Measurements from ENCODE around the gene LCA5L. TPM values are rescaled to one million over a fixed set of nuclear protein-coding genes. Genes with fewer than 3 reads are reported as not detected.

Gene LCA5L
- total and polyA plus RNA-seq, 2 experiments from 2014 or later: 0.69 to 1.4 TPM

DNA sequence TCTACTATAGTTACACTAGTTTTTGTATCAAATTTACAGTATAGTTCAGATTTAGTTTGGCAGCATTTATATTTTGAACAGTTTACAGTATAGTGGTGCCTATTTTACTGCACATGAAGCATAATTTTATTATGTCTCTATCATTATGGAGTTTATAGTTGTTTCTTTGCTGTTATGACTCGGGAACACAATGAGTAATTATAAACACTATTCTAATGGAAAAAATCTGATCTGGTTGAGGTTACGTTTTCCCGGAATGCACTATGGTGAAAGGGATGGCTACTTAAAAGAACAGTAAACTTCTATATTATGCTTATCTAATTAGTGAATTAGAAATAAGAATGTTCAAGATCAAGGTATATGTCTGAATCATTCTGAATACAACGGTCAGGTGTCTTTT is 10.6 kb downstream of the LCA5L start (continued):
- TF ChIP-seq ZNF114 (CRISPR knock-in tag; IDR thresholded peaks at IDR 0.05) (no peak), ETS1 (IDR thresholded peaks at IDR 0.05) (no peak), NANOG (IDR thresholded peaks at IDR 0.05; ENCODE audit: borderline replicate concordance) (no peak), EZH2phosphoT487 (IDR thresholded peaks at IDR 0.05; ENCODE audit: unreplicated experiment) (no peak), JUNB (IDR thresholded peaks at IDR 0.05; ENCODE audit: unreplicated experiment) (no peak), POLR2AphosphoS5 (IDR thresholded peaks at IDR 0.05; ENCODE audit: low read depth) (no peak), REST (IDR thresholded peaks at IDR 0.05; ENCODE audit: unreplicated experiment) (no peak), STAT1 (IDR thresholded peaks at IDR 0.05; ENCODE audit: unreplicated experiment) (no peak)

DNA sequence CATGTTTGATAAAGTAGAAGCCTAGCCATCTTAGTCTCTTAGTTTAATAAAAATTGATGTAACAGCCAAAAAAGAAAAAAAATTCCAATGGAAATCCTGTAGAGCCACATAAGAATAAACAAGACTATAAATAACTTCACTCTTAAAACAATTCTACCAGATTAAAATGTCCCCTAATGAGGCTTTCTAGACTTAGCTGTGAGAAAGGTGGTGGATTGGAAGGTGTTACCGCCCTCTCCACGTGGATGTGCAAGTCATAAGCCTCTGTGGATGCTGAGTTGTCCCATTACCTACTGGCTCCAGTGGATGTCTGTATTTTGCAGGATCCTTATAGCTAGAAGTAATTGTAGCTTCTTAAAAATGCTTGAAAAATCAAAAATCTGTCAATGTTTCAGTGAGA is 14.6 kb downstream of the LCA5L start:
- no peak for DNase-seq (ENCODE audit: low spot score)
- Histone ChIP-seq H4K20me1 (replicated peaks; ENCODE audit: insufficient read depth) (no peaks in the 10 kb centered on the region), H3K27ac (ENCODE audit: low read depth) (no peak overlapping the region), H3K9me2 (ENCODE audit: insufficient read depth) (no peaks in the 10 kb centered on the region), H3F3A (replicated peaks; ENCODE audit: low read depth) (no peaks in the 10 kb centered on the region), H3K36me3 (ENCODE audit: insufficient read depth) (no peaks in the 10 kb centered on the region), H3K4me1 (ENCODE audit: insufficient read depth) (peaks cover 10% of the 10 kb centered on the region; the same call in 1 of the 2 replicates), H3K4me2 (no peak overlapping the region), H3K27me3 (ENCODE audit: insufficient read depth) (no peaks in the 10 kb centered on the region), H3K79me2 (replicated peaks; ENCODE audit: insufficient read depth) (no peaks in the 10 kb centered on the region), H2AFZ (no peak overlapping the region), H3K4me3 (no peak overlapping the region)
- no peaks in the 10 kb centered on the region for H3K27me3 Mint-ChIP-seq (ENCODE audit: insufficient read depth, low read depth, poor library complexity)
- no peak for ATAC-seq
- H3K27ac Mint-ChIP-seq: no peak overlapping the region
- H3K9me3 Mint-ChIP-seq: no peaks in the 10 kb centered on the region
- H3K4me3 Mint-ChIP-seq: no peak overlapping the region
- H3K4me1 Mint-ChIP-seq: peaks cover 13% of the 10 kb centered on the region
- no peaks in the 10 kb centered on the region for H3K36me3 Mint-ChIP-seq (ENCODE audit: low read depth)
- TF ChIP-seq EZH2 (IDR thresholded peaks at IDR 0.05; ENCODE audit: low read depth, unreplicated experiment) (no peak), ZNF331 (CRISPR knock-in tag; IDR thresholded peaks at IDR 0.05; ENCODE audit: low read depth) (no peak), NANOG (IDR thresholded peaks at IDR 0.05; ENCODE audit: borderline replicate concordance) (no peak), CTCF (conservative IDR thresholded peaks at IDR 0.05; ENCODE audit: low read depth in 2 of 2) (no peak)
- TF ChIP-seq, protein P1, sequence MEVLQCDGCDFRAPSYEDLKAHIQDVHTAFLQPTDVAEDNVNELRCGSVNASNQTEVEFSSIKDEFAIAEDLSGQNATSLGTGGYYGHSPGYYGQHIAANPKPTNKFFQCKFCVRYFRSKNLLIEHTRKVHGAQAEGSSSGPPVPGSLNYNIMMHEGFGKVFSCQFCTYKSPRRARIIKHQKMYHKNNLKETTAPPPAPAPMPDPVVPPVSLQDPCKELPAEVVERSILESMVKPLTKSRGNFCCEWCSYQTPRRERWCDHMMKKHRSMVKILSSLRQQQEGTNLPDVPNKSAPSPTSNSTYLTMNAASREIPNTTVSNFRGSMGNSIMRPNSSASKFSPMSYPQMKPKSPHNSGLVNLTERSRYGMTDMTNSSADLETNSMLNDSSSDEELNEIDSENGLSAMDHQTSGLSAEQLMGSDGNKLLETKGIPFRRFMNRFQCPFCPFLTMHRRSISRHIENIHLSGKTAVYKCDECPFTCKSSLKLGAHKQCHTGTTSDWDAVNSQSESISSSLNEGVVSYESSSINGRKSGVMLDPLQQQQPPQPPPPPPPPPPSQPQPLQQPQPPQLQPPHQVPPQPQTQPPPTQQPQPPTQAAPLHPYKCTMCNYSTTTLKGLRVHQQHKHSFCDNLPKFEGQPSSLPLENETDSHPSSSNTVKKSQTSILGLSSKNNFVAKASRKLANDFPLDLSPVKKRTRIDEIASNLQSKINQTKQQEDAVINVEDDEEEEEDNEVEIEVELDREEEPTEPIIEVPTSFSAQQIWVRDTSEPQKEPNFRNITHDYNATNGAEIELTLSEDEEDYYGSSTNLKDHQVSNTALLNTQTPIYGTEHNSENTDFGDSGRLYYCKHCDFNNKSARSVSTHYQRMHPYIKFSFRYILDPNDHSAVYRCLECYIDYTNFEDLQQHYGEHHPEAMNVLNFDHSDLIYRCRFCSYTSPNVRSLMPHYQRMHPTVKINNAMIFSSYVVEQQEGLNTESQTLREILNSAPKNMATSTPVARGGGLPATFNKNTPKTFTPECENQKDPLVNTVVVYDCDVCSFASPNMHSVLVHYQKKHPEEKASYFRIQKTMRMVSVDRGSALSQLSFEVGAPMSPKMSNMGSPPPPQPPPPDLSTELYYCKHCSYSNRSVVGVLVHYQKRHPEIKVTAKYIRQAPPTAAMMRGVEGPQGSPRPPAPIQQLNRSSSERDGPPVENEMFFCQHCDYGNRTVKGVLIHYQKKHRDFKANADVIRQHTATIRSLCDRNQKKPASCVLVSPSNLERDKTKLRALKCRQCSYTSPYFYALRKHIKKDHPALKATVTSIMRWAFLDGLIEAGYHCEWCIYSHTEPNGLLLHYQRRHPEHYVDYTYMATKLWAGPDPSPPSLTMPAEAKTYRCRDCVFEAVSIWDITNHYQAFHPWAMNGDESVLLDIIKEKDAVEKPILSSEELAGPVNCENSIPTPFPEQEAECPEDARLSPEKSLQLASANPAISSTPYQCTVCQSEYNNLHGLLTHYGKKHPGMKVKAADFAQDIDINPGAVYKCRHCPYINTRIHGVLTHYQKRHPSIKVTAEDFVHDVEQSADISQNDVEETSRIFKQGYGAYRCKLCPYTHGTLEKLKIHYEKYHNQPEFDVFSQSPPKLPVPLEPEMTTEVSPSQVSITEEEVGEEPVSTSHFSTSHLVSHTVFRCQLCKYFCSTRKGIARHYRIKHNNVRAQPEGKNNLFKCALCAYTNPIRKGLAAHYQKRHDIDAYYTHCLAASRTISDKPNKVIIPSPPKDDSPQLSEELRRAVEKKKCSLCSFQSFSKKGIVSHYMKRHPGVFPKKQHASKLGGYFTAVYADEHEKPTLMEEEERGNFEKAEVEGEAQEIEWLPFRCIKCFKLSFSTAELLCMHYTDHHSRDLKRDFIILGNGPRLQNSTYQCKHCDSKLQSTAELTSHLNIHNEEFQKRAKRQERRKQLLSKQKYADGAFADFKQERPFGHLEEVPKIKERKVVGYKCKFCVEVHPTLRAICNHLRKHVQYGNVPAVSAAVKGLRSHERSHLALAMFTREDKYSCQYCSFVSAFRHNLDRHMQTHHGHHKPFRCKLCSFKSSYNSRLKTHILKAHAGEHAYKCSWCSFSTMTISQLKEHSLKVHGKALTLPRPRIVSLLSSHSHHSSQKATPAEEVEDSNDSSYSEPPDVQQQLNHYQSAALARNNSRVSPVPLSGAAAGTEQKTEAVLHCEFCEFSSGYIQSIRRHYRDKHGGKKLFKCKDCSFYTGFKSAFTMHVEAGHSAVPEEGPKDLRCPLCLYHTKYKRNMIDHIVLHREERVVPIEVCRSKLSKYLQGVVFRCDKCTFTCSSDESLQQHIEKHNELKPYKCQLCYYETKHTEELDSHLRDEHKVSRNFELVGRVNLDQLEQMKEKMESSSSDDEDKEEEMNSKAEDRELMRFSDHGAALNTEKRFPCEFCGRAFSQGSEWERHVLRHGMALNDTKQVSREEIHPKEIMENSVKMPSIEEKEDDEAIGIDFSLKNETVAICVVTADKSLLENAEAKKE (CRISPR knock-in tag; IDR thresholded peaks at IDR 0.05): no peak
